Endothelial cell of umbilical vein (primary cell): ENCODE measurements around the gene OR51D1. TPM values are rescaled to one million over a fixed set of nuclear protein-coding genes. Genes with fewer than 3 reads are reported as not detected.

Experiments used
- BruUV-seq: library from RNA; stranded (reverse); fragments of 400-500 nt; replicated peaks from 2 replicates; lab custom pipeline; 2021; lab: Mats Ljungman, UMichigan
- CTCF ChIA-PET: fragments of 300-600, 350-600 bp; sonication (Branson Sonifier 250); formaldehyde crosslinking; loops from one replicate; lab custom pipeline; 2021; ENCODE audit warnings: antibody characterized with exemption, inconsistent platforms; lab: Charles Lee
- POLR2A ChIA-PET: fragments of 300-600, 350-600 bp; sonication (Branson Sonifier 250); formaldehyde crosslinking; loops from one replicate; lab custom pipeline; 2021; ENCODE audit warnings: antibody characterized with exemption, inconsistent platforms; lab: Charles Lee
- DNase-seq: peaks from one replicate; pipeline ENCODE4 v3.0.0-alpha.2; 2011; ENCODE audit warnings: low read depth, low spot score
- FAIRE-seq: peaks from 2 replicates; lab custom pipeline; 2011; peaks lifted over from hg19 to GRCh38; lab: Jason Lieb, UNC
- H2AFZ ChIP-seq: 2 replicates; pipeline ENCODE4 v1.6.0; 2012; ENCODE audit warnings: low read depth, low read length, control low read depth, inconsistent platforms
- H3K27ac ChIP-seq: 2 replicates; pipeline ENCODE4 v1.5.1; 2011; ENCODE audit warnings: low read depth, mild to moderate bottlenecking, control low read depth, low read length, moderate library complexity; ENCODE audit not compliant: insufficient read depth
- H3K27me3 ChIP-seq, 2 experiments: 2 replicates each; pipeline versions ENCODE4 v1.6.0 to v1.6.1; 2011; ENCODE audit warnings: low read length in 2 of 2, mixed read lengths in 1 of 2; ENCODE audit not compliant: control insufficient read depth in 2 of 2, insufficient read depth in 2 of 2
- H3K36me3 ChIP-seq, 2 experiments: 2 replicates in 1 of 2; 3 replicates in 1 of 2; pipeline ENCODE4 v1.5.1; 2011; ENCODE audit warnings: low read length in 2 of 2, mild to moderate bottlenecking in 1 of 2, moderate library complexity in 1 of 2; ENCODE audit not compliant: control insufficient read depth in 2 of 2, insufficient read depth in 2 of 2; ENCODE audit errors: extremely low read depth in 1 of 2
- H3K4me1 ChIP-seq: 3 replicates; pipeline ENCODE4 v1.5.1; 2011; ENCODE audit warnings: mild to moderate bottlenecking, low read length; ENCODE audit not compliant: control insufficient read depth, insufficient read depth; ENCODE audit errors: extremely low read depth
- H3K4me2 ChIP-seq: 2 replicates; pipeline ENCODE4 v1.6.1; 2011; ENCODE audit warnings: low read length, control low read depth, mixed read lengths; ENCODE audit not compliant: insufficient read depth
- H3K4me3 ChIP-seq, 3 experiments: fragments of 200-600 bp in 1 of 3; sonication (generic), shearing (Covaris generic) in 1 of 3; replicated peaks in 1 of 3; 2 replicates each; pipeline ENCODE4 v1.5.1; 2011 to 2016; ENCODE audit warnings: control low read depth in 3 of 3, low read length in 3 of 3, mild to moderate bottlenecking in 2 of 3, inconsistent platforms in 1 of 3, low read depth in 1 of 3, moderate library complexity in 1 of 3; ENCODE audit not compliant: insufficient read depth in 1 of 3
- H3K79me2 ChIP-seq: 2 replicates; pipeline ENCODE4 v1.6.0; 2012; ENCODE audit warnings: low read length, inconsistent platforms; ENCODE audit not compliant: control insufficient read depth, insufficient read depth
- H3K9ac ChIP-seq: replicated peaks from 2 replicates; pipeline ENCODE3; 2011; ENCODE audit warnings: low read length, control low read depth; ENCODE audit not compliant: insufficient read depth; ENCODE audit errors: extremely low read depth
- H3K9me1 ChIP-seq: replicated peaks from 3 replicates; pipeline ENCODE4 v1.6.0; 2011; ENCODE audit warnings: mild to moderate bottlenecking, low read length; ENCODE audit not compliant: control insufficient read depth, insufficient read depth; ENCODE audit errors: extremely low read depth
- H3K9me3 ChIP-seq: replicated peaks from 2 replicates; pipeline ENCODE4 v1.5.1; 2012; ENCODE audit warnings: low read length, inconsistent platforms; ENCODE audit not compliant: control insufficient read depth, insufficient read depth
- H4K20me1 ChIP-seq: replicated peaks from 2 replicates; pipeline ENCODE3; 2011; ENCODE audit warnings: mild to moderate bottlenecking, low read length; ENCODE audit not compliant: control insufficient read depth, insufficient read depth; ENCODE audit errors: extremely low read depth
- CTCF ChIP-seq, 2 donors: IDR thresholded peaks; 1 replicate in 1 of 2; 2 replicates in 1 of 2; pipeline ENCODE4 v1.5.1; 2011; ENCODE audit warnings: low read length in 2 of 2, mild to moderate bottlenecking in 2 of 2, moderate library complexity in 2 of 2, control low read depth in 1 of 2, inconsistent platforms in 1 of 2, low read depth in 1 of 2; ENCODE audit not compliant: insufficient read depth in 1 of 2; ENCODE audit errors: extremely low read depth in 1 of 2
- EZH2 ChIP-seq: IDR thresholded peaks from 2 replicates; pipeline ENCODE4 v1.6.1; 2012; ENCODE audit warnings: borderline replicate concordance, low read depth, mild to moderate bottlenecking, moderate library complexity, low read length, inconsistent platforms; ENCODE audit not compliant: severe bottlenecking
- FOS ChIP-seq: IDR thresholded peaks from 2 replicates; pipeline ENCODE4 v1.6.1; 2011; ENCODE audit warnings: mild to moderate bottlenecking, low read length, moderate library complexity, borderline replicate concordance; ENCODE audit not compliant: insufficient read depth
- GATA2 ChIP-seq: IDR thresholded peaks from 2 replicates; pipeline ENCODE4 v1.7.0; 2011; ENCODE audit warnings: low read depth, mild to moderate bottlenecking, moderate library complexity, mixed read lengths, low read length; ENCODE audit not compliant: insufficient read length, insufficient read depth
- JUN ChIP-seq: IDR thresholded peaks from 2 replicates; pipeline ENCODE4 v1.6.1; 2011; ENCODE audit warnings: borderline replicate concordance, low read depth; ENCODE audit not compliant: insufficient read length, insufficient read depth
- MAX ChIP-seq: IDR thresholded peaks from 2 replicates; pipeline ENCODE4 v1.6.1; 2011; ENCODE audit not compliant: insufficient read depth, insufficient read length
- MYC ChIP-seq: IDR thresholded peaks from one replicate; pipeline ENCODE4 v1.6.1; 2011; ENCODE audit warnings: mild to moderate bottlenecking, low read depth, low read length
- POLR2A ChIP-seq: IDR thresholded peaks from 2 replicates; pipeline ENCODE4 v1.6.1; 2012; ENCODE audit warnings: low read depth, mild to moderate bottlenecking, control low read depth, low read length
- POLR2AphosphoS5 ChIP-seq: IDR thresholded peaks from 2 replicates; pipeline ENCODE4 v1.6.1; 2012; ENCODE audit warnings: low read depth, mild to moderate bottlenecking, control low read depth, low read length, moderate library complexity; ENCODE audit not compliant: insufficient read depth
- dilution Hi-C: fragments of 300-500 bp; cut with MboI; formaldehyde crosslinking; loops from one replicate; pipeline ENCODE4 v1.15.0; 2019; ENCODE audit warnings: low sequenced_read_pairs; ENCODE audit not compliant: extremely low pct_ligation_motif_present
- intact Hi-C: fragments of 100-400 bp; cut with micrococcal nuclease; formaldehyde crosslinking; loops from one replicate; pipeline ENCODE4 v1.10.0; 2022
- polyA plus RNA-seq, 4 experiments: library from polyadenylated mRNA; depleted of rRNA in 3 of 4; stranded (reverse) in 3 of 4; unstranded in 1 of 4; fragments of >200 nt; gene quantifications; 2 replicates each; pipeline versions ENCODE4 v1.2.1 to v1.2.3, GENCODE V29; 2011 to 2012; ENCODE audit warnings: missing spikeins in 1 of 4
- total RNA-seq: library from RNA; stranded (reverse); gene quantifications from 2 replicates; pipeline ENCODE4 v1.2.3, GENCODE V29; 2021

Gene OR51D1
- total and polyA plus RNA-seq, 2 donors (not counting 3 experiments of a cell fraction or from before 2014, with no cell fraction given): not detected

GRCh38 chr11:4673781-4674180, 36.5 kb downstream of the OR51D1 start:
- Histone ChIP-seq H4K20me1 (no peaks in the 10 kb centered on the region), H3K79me2 (no peaks in the 10 kb centered on the region), H3K9ac (no peak overlapping the region), H3K4me3 (no peak overlapping the region), H2AFZ (no peak overlapping the region), H3K4me2 (no peak overlapping the region), H3K27me3 (no peaks in the 10 kb centered on the region), H3K4me1 (no peaks in the 10 kb centered on the region), H3K27ac (no peak overlapping the region), H3K9me3 (no peaks in the 10 kb centered on the region), H3K9me1 (no peaks in the 10 kb centered on the region), H3K36me3 (no peaks in the 10 kb centered on the region)
- dilution Hi-C loops (no loop called here), intact Hi-C loops (no loop called here)
- ChIA-PET CTCF (no interaction called here), POLR2A (no interaction called here)
- DNase-seq: no peak
- TF ChIP-seq POLR2AphosphoS5 (no peak), POLR2A (no peak), CTCF (IDR thresholded peaks at IDR 0.05; ENCODE audit: extremely low read depth in 1 of 2, insufficient read depth in 1 of 2, low read depth in 1 of 2, low read length in 2 of 2) (no peak), FOS (no peak), GATA2 (no peak), MYC (no peak), JUN (no peak), MAX (no peak), EZH2 (no peak)
- no peak for FAIRE-seq
- BruUV-seq: no TSS peak
